ENCODE measurements around the gene ZNF550. TPM values are rescaled to one million over a fixed set of nuclear protein-coding genes. Genes with fewer than 3 reads are reported as not detected.
A peak's percentile ranks its signal among the peaks of the same experiment; 100 is the strongest.

ZNF550 gene
- total RNA-seq, 1 experiment from 2014 or later: 3.1 TPM

- DNase-seq (ENCODE audit: low read depth, low spot score) (no peak), ATAC-seq (no peak)
- Histone ChIP-seq H3K27ac (ENCODE audit: low read depth, low read length) (no peak overlapping the region), H3K9ac (ENCODE audit: low read length) (no peak overlapping the region), H3K9me3 (ENCODE audit: control insufficient read depth in 1 of 2, insufficient read depth in 1 of 2, low read depth in 1 of 2, low read length in 2 of 2) (peaks cover 15 to 17% of the 10 kb centered on the region in 2 experiments; a peak in 2 of 4 replicates), H3K79me2 (ENCODE audit: insufficient read depth, low read length) (no peaks in the 10 kb centered on the region), H2AFZ (ENCODE audit: low read depth, low read length, poor library complexity, severe bottlenecking) (no peak overlapping the region), H3K36me3 (ENCODE audit: control insufficient read depth in 1 of 2, insufficient read depth in 2 of 2, low read length in 2 of 2) (no peaks in the 10 kb centered on the region), H3K27me3 (ENCODE audit: insufficient read depth, low read length) (no peaks in the 10 kb centered on the region), H3K9me2 (ENCODE audit: insufficient read depth) (no peaks in the 10 kb centered on the region), H3K4me3 (replicated peaks in 1 of 2; ENCODE audit: low read depth in 1 of 2, low read length in 2 of 2) (no peak overlapping the region), H3K4me2 (ENCODE audit: low read length) (no peak overlapping the region), H4K20me1 (ENCODE audit: insufficient read depth) (no peaks in the 10 kb centered on the region), H3K4me1 (ENCODE audit: control insufficient read depth in 1 of 2, insufficient read depth in 2 of 2, low read length in 2 of 2) (no peaks in the 10 kb centered on the region)
- RAD21 ChIA-PET (ENCODE audit: low non-redundant PET in 1 of 2, low total read pairs in 2 of 2, uncharacterized antibody in 2 of 2, unreplicated experiment in 2 of 2): no interaction called here
- intact Hi-C loops (cut with micrococcal nuclease): no loop called here
- CTCF ChIA-PET: no interaction called here
- no TSS peak for BruUV-seq (replicated peaks)
- TF ChIP-seq ZNF274 (IDR thresholded peaks at IDR 0.05; ENCODE audit: low read depth, low read length): peak; percentile 43
- no peak for TF ChIP-seq EGR1 (IDR thresholded peaks at IDR 0.05; ENCODE audit: low read depth)
- POLR2A ChIA-PET: no interaction called here
Measured at GRCh38 chr19:57546513-57546912, 13.2 kb downstream of the ZNF550 start.

GRCh38 chr19:57537953-57538547 lies 21.6 kb downstream of the ZNF550 start:
- Histone ChIP-seq H4K20me1 (ENCODE audit: insufficient read depth) (no peaks in the 10 kb centered on the region), H3K9me3 (ENCODE audit: control insufficient read depth in 1 of 2, insufficient read depth in 1 of 2, low read depth in 1 of 2, low read length in 2 of 2) (peaks cover 16 to 41% of the 10 kb centered on the region in 2 experiments; a peak in 2 of 4 replicates), H3K27ac (ENCODE audit: low read depth, low read length) (no peak overlapping the region), H3K79me2 (ENCODE audit: insufficient read depth, low read length) (no peaks in the 10 kb centered on the region), H3K9me2 (ENCODE audit: insufficient read depth) (no peaks in the 10 kb centered on the region), H3K27me3 (ENCODE audit: insufficient read depth, low read length) (no peaks in the 10 kb centered on the region), H3K4me2 (ENCODE audit: low read length) (no peak overlapping the region), H3K9ac (ENCODE audit: low read length) (no peak overlapping the region), H3K36me3 (ENCODE audit: control insufficient read depth in 1 of 2, insufficient read depth in 2 of 2, low read length in 2 of 2) (no peaks in the 10 kb centered on the region), H3K4me1 (ENCODE audit: control insufficient read depth in 1 of 2, insufficient read depth in 2 of 2, low read length in 2 of 2) (no peaks in the 10 kb centered on the region), H3K4me3 (replicated peaks in 1 of 2; ENCODE audit: low read depth in 1 of 2, low read length in 2 of 2) (no peak overlapping the region), H2AFZ (ENCODE audit: low read depth, low read length, poor library complexity, severe bottlenecking) (no peak overlapping the region)
- intact Hi-C loops (cut with micrococcal nuclease): no loop called here
- BruUV-seq (replicated peaks): no TSS peak
- POLR2A ChIA-PET: no interaction called here
- CTCF ChIA-PET: no interaction called here
- RAD21 ChIA-PET (ENCODE audit: low non-redundant PET in 1 of 2, low total read pairs in 2 of 2, uncharacterized antibody in 2 of 2, unreplicated experiment in 2 of 2): no interaction called here
- ATAC-seq (no peak), DNase-seq (ENCODE audit: low read depth, low spot score) (no peak)
- TF ChIP-seq ZNF274 (IDR thresholded peaks at IDR 0.05; ENCODE audit: low read depth, low read length) (peak; percentile 27; the same call in 1 of the 2 replicates), ZFX (IDR thresholded peaks at IDR 0.05) (no peak)

All from HCT116 (cell line).